Measurements from ENCODE around the gene TUBA4B. TPM values are rescaled to one million over a fixed set of nuclear protein-coding genes. Genes with fewer than 3 reads are reported as not detected.

TUBA4B gene
- total and polyA plus RNA-seq, 2 donors from 2014 or later = 0.98 to 15.4 TPM

DNA sequence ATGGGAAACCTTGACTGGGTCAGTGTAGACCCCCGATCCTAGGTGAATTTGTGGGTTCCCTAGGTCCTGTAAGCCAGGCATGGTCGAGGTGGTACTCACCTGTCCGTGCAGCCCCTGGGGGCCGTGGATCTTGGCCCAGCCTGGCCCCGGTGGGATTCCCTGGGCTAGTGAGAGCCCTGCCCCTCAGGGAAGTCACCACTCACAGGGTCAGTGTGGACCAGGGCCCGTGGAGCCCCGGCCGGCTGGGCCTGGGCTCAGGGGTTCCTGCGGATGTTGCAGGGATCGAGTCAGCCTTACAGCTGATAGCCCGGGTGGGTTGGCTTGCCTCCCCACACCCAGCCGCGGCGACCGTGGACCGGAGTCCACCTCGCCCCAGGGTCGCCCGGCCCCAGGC, 24.1 kb upstream of the TUBA4B start:
- peak in 1 of 5 donors; percentile 89 for DNase-seq
- intact Hi-C loops (cut with DNase I) = no loop called here
- H3K36me3 ChIP-seq (ENCODE audit: control insufficient read depth in 2 of 3, insufficient read depth in 3 of 3, low read length in 3 of 3) = peaks cover 14 to 46% (median 28%) of the 10 kb centered on the region in 3 donors

DNA sequence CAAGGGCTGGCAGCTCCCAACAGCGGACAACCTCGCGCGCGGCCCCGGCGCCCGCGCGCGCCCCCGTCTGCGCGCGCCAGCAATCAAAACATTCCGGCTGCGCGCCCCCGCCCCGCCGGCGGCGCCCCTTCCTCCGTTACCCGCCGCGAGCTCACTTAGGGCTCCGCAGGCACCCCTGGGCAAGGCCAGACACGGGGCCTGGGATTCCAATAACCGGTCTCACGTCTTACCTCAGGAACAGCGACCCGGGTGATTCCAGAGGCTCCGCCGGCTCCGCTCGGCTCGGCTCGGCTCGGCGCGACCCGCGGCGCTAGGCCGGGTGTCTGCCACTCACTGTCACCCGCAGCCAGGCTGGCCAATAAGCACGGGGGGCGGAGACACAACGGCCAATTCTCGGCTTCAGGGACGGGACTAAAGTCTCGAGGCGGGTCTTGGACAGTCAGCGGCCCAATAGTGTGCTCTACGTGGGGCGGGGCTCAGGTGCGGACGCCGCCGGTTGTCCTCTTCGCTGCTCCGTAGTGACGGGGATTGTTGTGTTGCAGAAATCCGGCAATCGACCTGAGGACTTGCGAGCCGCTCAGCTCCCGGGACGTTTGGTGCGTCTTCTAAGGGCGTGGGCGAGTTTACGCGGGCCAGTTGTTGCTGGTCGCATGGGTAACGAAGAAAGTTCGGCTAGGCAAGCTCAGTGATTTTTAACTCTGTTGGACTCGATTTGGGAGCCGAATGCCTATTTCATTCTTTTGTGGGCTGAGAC, 23.6 kb upstream of the TUBA4B start, which contains the start of the genes ANKZF1 and ATG9A:
TSS of gene ANKZF1 (plus strand) at position 502 of the 754 bp plus-strand sequence. CDS start 452 bp downstream, outside the sequence.
TSS of gene ATG9A (minus strand) at position 332 of the 754 bp plus-strand sequence. CDS start 1,612 bp downstream, outside the sequence.
- H3K27ac ChIP-seq (ENCODE audit: low read depth in 2 of 2, low read length in 2 of 2) = peak within 1 kb of the TSS; percentile 91 to 96
- TF ChIP-seq, protein P1, sequence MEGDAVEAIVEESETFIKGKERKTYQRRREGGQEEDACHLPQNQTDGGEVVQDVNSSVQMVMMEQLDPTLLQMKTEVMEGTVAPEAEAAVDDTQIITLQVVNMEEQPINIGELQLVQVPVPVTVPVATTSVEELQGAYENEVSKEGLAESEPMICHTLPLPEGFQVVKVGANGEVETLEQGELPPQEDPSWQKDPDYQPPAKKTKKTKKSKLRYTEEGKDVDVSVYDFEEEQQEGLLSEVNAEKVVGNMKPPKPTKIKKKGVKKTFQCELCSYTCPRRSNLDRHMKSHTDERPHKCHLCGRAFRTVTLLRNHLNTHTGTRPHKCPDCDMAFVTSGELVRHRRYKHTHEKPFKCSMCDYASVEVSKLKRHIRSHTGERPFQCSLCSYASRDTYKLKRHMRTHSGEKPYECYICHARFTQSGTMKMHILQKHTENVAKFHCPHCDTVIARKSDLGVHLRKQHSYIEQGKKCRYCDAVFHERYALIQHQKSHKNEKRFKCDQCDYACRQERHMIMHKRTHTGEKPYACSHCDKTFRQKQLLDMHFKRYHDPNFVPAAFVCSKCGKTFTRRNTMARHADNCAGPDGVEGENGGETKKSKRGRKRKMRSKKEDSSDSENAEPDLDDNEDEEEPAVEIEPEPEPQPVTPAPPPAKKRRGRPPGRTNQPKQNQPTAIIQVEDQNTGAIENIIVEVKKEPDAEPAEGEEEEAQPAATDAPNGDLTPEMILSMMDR (IDR thresholded peaks at IDR 0.05; ENCODE audit: borderline replicate concordance, extremely low read depth, insufficient read depth) = peak; percentile 5
- DNase-seq = peak; percentile 99 to 100 (median 99)
- peak; percentile 89 for FAIRE-seq
- peaks cover 17 to 46% (median 26%) of the 10 kb centered on the region in 3 donors for H3K36me3 ChIP-seq (ENCODE audit: control insufficient read depth in 2 of 3, insufficient read depth in 3 of 3, low read length in 3 of 3)
- no peaks in the 10 kb centered on the region for H3K27me3 ChIP-seq (ENCODE audit: control insufficient read depth, insufficient read depth, low read length)
- no peaks in the 10 kb centered on the region for H3K9me3 ChIP-seq (ENCODE audit: control insufficient read depth in 2 of 3, insufficient read depth in 1 of 3, low read length in 3 of 3)
- H3K4me3 ChIP-seq (ENCODE audit: low read length in 3 of 3) = peak within 1 kb of the TSS; percentile 97 to 98 (median 97)
- intact Hi-C loops (cut with DNase I) = no loop called here
- peaks cover 0 to 17% (median 11%) of the 10 kb centered on the region in 3 donors for H3K4me1 ChIP-seq (ENCODE audit: control insufficient read depth in 2 of 3, insufficient read depth in 2 of 3, low read depth in 1 of 3, low read length in 3 of 3)
- H3K9ac ChIP-seq (ENCODE audit: low read length in 3 of 3) = peak within 1 kb of the TSS; percentile 95 to 100 (median 99)

More for the DNA sequence above, 24.1 kb upstream of the TUBA4B start:
- no peaks in the 10 kb centered on the region for H3K27me3 ChIP-seq (ENCODE audit: control insufficient read depth, insufficient read depth, low read length)
- peak overlapping the region; percentile 9 to 100 (median 99) for H3K9ac ChIP-seq (ENCODE audit: low read length in 3 of 3)
- H3K4me3 ChIP-seq (ENCODE audit: low read length in 3 of 3) = peak overlapping the region; percentile 58 to 98 (median 75)
- FAIRE-seq = no peak
- peaks cover 0 to 17% (median 11%) of the 10 kb centered on the region in 3 donors for H3K4me1 ChIP-seq (ENCODE audit: control insufficient read depth in 2 of 3, insufficient read depth in 2 of 3, low read depth in 1 of 3, low read length in 3 of 3)
- no peaks in the 10 kb centered on the region for H3K9me3 ChIP-seq (ENCODE audit: control insufficient read depth in 2 of 3, insufficient read depth in 1 of 3, low read length in 3 of 3)
- TF ChIP-seq, protein P1 (IDR thresholded peaks at IDR 0.05; ENCODE audit: borderline replicate concordance, extremely low read depth, insufficient read depth) = no peak
- H3K27ac ChIP-seq (ENCODE audit: low read depth in 2 of 2, low read length in 2 of 2) = peak overlapping the region; percentile 91 to 96

DNA sequence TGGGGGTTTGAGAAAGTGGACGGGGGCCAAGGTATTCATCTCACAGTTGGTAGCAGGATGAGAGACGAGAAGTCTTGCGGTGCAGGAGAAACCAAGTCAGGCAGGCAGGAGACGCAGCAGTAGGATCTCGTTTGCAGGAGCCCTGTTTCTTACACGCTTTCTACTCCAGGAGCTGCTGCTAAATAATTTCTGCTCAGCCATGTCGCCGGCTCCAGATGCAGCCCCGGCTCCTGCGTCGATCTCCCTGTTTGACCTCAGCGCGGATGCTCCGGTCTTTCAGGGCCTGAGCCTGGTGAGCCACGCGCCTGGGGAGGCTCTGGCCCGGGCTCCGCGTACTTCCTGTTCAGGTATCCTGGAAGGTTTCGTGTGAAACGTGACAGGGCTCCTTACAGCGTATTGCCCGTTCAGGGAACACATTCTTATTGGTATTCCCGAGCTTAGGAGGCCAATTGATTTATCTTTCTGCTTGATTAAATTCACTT, 22.9 kb upstream of the TUBA4B start:
- peak overlapping the region; percentile 97 to 98 (median 97) for H3K4me3 ChIP-seq (ENCODE audit: low read length in 3 of 3)
- FAIRE-seq (no peak), DNase-seq (peak; percentile 54 to 86 (median 63))
- no peaks in the 10 kb centered on the region for H3K27me3 ChIP-seq (ENCODE audit: control insufficient read depth, insufficient read depth, low read length)
- no peaks in the 10 kb centered on the region for H3K9me3 ChIP-seq (ENCODE audit: control insufficient read depth in 2 of 3, insufficient read depth in 1 of 3, low read length in 3 of 3)
- intact Hi-C loops (cut with DNase I) = no loop called here
- H3K36me3 ChIP-seq (ENCODE audit: control insufficient read depth in 2 of 3, insufficient read depth in 3 of 3, low read length in 3 of 3) = peaks cover 16 to 46% (median 25%) of the 10 kb centered on the region in 3 donors
- H3K4me1 ChIP-seq (ENCODE audit: control insufficient read depth in 2 of 3, insufficient read depth in 2 of 3, low read depth in 1 of 3, low read length in 3 of 3) = peaks cover 0 to 17% (median 11%) of the 10 kb centered on the region in 3 donors
- H3K9ac ChIP-seq (ENCODE audit: low read length in 3 of 3) = peak overlapping the region; percentile 71 to 95 (median 88)
- H3K27ac ChIP-seq (ENCODE audit: low read depth in 2 of 2, low read length in 2 of 2) = peak overlapping the region; percentile 84 to 91
- TF ChIP-seq, protein P1 (IDR thresholded peaks at IDR 0.05; ENCODE audit: borderline replicate concordance, extremely low read depth, insufficient read depth) = no peak

Measured in kidney (tissue), 14 donors.